Mesendoderm (in vitro differentiated cells): ENCODE measurements around the gene DENND4B.

Experiments
- DNase-seq: peaks from one replicate; pipeline ENCODE4 v3.0.0; 2013
- H2AK5ac ChIP-seq: 2 replicates; pipeline ENCODE4 v1.6.1; 2013; ENCODE audit warnings: low read length, inconsistent platforms
- H2BK120ac ChIP-seq: 2 replicates; pipeline ENCODE4 v1.6.1; 2013; ENCODE audit warnings: low read depth, mild to moderate bottlenecking, low read length, moderate library complexity, mixed read lengths
- H2BK15ac ChIP-seq: replicated peaks from 2 replicates; pipeline ENCODE4 v1.6.1; 2013; ENCODE audit warnings: low read depth, mild to moderate bottlenecking, moderate library complexity
- H2BK5ac ChIP-seq: 2 replicates; pipeline ENCODE4 v1.6.1; 2013; ENCODE audit warnings: low read length, inconsistent platforms
- H3K18ac ChIP-seq: 2 replicates; pipeline ENCODE4 v1.6.1; 2013; ENCODE audit warnings: mild to moderate bottlenecking, low read length, mixed read lengths
- H3K23ac ChIP-seq: one replicate; pipeline ENCODE4 v1.6.1; 2013; ENCODE audit warnings: low read length
- H3K27ac ChIP-seq: 2 replicates; pipeline ENCODE4 v1.5.1; 2013; ENCODE audit warnings: low read depth, mild to moderate bottlenecking, inconsistent platforms, low read length, moderate library complexity
- H3K27me3 ChIP-seq: 2 replicates; pipeline ENCODE4 v1.6.1; 2013; ENCODE audit warnings: low read length, control low read depth, mild to moderate bottlenecking, inconsistent platforms; ENCODE audit not compliant: insufficient read depth, poor library complexity
- H3K36me3 ChIP-seq: 2 replicates; pipeline ENCODE4 v1.6.1; 2013; ENCODE audit warnings: low read length, inconsistent platforms; ENCODE audit not compliant: control insufficient read depth, insufficient read depth
- H3K4ac ChIP-seq: one replicate; pipeline ENCODE4 v1.6.1; 2013; ENCODE audit warnings: low read depth, mild to moderate bottlenecking, low read length, moderate library complexity
- H3K4me1 ChIP-seq: 2 replicates; pipeline ENCODE4 v1.6.1; 2013; ENCODE audit warnings: low read depth, low read length, inconsistent platforms; ENCODE audit not compliant: control insufficient read depth
- H3K4me2 ChIP-seq: 2 replicates; pipeline ENCODE4 v1.6.1; 2013; ENCODE audit warnings: low read length
- H3K4me3 ChIP-seq: 2 replicates; pipeline ENCODE4 v1.5.1; 2013; ENCODE audit warnings: mild to moderate bottlenecking, low read length
- H3K56ac ChIP-seq: one replicate; pipeline ENCODE4 v1.6.1; 2013; ENCODE audit warnings: low read length
- H3K79me1 ChIP-seq: 2 replicates; pipeline ENCODE4 v1.6.1; 2013; ENCODE audit warnings: low read length, inconsistent platforms
- H3K79me2 ChIP-seq: 2 replicates; pipeline ENCODE4 v1.6.1; 2013; ENCODE audit warnings: mild to moderate bottlenecking, low read length; ENCODE audit not compliant: control insufficient read depth, insufficient read depth
- H3K9ac ChIP-seq: 2 replicates; pipeline ENCODE4 v1.6.1; 2013; ENCODE audit warnings: low read length, inconsistent platforms
- H4K5ac ChIP-seq: one replicate; pipeline ENCODE4 v1.6.1; 2013; ENCODE audit warnings: low read length
- H4K8ac ChIP-seq: one replicate; pipeline ENCODE4 v1.6.1; 2013; ENCODE audit warnings: low read depth, mild to moderate bottlenecking, control low read depth, low read length, moderate library complexity
- WGBS: extraction: QIAGEN DNeasy Blood & Tissue Kit; methylation state at CpG from one replicate; pipeline ENCODE4 v1.1.7; 2013; ENCODE audit warnings: low lambda C conversion rate, missing lambda C conversion rate; ENCODE audit not compliant: insufficient coverage; ENCODE audit errors: extremely low coverage; 5-methylcytosine and 5-hydroxymethylcytosine counted together

The DENND4B gene

DNA sequence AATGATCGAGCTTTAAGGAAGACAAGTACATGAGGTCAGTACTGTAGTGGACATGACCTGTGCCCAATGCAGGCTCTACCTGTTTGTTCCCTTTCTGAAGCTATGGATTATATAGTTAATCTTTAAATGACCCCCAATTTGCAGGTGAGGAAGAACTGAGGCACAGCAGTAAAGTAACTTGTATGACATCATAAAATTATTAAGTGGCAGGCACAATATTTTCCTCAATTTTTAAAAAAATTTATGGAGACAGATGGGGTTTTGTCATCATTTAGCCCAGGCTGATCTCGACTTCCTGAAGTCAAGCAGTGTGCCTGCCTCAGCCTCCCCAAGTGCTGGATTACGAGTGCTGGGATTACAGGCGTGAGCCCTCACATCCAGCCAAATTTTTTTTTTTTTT, 20.1 kb downstream of the DENND4B start:
- Histone ChIP-seq H3K18ac (no peak overlapping the region), H3K23ac (no peak overlapping the region), H3K79me2 (peaks cover 6% of the 10 kb centered on the region), H3K4ac (no peak overlapping the region), H3K4me1 (no peaks in the 10 kb centered on the region), H3K27ac (no peak overlapping the region), H2BK15ac (no peak overlapping the region), H4K8ac (no peak overlapping the region), H3K9ac (no peak overlapping the region), H4K5ac (no peak overlapping the region), H3K4me2 (no peak overlapping the region), H2AK5ac (no peak overlapping the region), H3K79me1 (no peaks in the 10 kb centered on the region), H3K56ac (no peak overlapping the region), H3K4me3 (no peak overlapping the region), H3K36me3 (peaks cover 3% of the 10 kb centered on the region), H2BK5ac (no peak overlapping the region), H2BK120ac (no peak overlapping the region), H3K27me3 (no peaks in the 10 kb centered on the region)
- no peak for DNase-seq
- no CpG with 5 or more reads among the region's 4 CpGs for WGBS

DNA sequence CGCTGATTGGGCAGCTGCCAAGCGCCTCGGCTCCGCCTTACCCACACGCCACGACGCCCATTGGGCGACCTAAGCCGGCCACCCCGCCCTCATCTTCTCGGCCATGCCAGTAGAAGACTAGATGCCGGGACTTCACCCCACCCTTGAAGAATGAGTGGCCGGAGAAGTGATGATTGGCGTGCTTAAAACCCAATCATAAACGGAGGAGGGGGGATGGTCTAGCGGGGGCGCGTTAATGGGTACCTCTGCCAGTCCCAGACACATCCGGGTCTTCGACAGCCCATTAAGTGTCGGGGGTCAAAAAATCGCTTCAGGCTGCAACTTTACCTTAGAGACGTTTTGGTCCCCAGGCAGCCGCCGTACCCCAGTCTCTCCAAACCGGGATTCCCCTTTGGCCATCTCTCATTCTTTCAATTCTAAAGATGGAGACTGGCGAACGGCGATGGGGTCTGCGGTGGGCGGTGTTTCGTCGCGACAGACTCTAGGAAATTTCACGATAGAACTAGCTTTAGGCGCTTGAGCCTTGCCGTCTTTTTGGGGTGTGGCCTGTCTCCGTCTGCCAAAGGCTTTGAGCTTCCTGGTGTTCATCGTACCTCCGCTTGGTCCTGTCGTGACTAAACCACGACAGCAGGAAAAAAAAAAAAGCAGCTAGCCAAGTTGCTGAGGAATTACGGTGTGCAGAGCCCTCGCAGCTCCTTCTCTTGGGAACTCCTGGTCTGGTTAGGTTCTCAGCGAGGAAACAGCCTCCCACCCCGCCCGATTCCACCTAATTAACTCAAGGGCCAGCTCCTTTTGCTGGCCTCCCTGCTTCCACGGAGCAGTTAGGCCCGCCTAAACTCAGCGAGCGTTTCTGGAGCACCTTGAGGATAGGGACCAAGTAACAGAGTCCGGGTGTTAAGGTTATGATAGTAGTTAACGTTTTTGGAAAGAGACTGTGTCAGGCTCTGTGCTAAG, 23.3 kb downstream of the DENND4B start, which contains the start of gene GATAD2B:
Gene GATAD2B, minus strand, starts transcription at position 1 of the 954 bp plus-strand sequence. CDS start 94,625 bp downstream, outside the sequence.
- Histone ChIP-seq H4K5ac (peak within 1 kb of the TSS; percentile 36), H3K23ac (no peak within 1 kb of the TSS), H3K56ac (peak within 1 kb of the TSS; percentile 95), H3K4ac (peak within 1 kb of the TSS; percentile 94), H2BK120ac (peak within 1 kb of the TSS; percentile 79), H3K4me1 (peaks cover 10% of the 10 kb centered on the region), H3K4me3 (peak within 1 kb of the TSS; percentile 79), H3K9ac (peak within 1 kb of the TSS; percentile 94), H2BK5ac (peak within 1 kb of the TSS; percentile 73), H3K36me3 (no peaks in the 10 kb centered on the region), H3K4me2 (peak within 1 kb of the TSS; percentile 88), H3K27me3 (no peaks in the 10 kb centered on the region), H3K79me1 (peaks cover 6% of the 10 kb centered on the region), H2AK5ac (no peak within 1 kb of the TSS), H3K27ac (peak within 1 kb of the TSS; percentile 95), H4K8ac (no peak within 1 kb of the TSS), H3K79me2 (peaks cover 33% of the 10 kb centered on the region), H3K18ac (peak within 1 kb of the TSS; percentile 97), H2BK15ac (no peak within 1 kb of the TSS)
- DNase-seq, result peak; percentile 100
- no CpG with 5 or more reads among the region's 53 CpGs for WGBS

- H3K4ac ChIP-seq, result peak overlapping the region; percentile 94
- H3K4me1 ChIP-seq, result peaks cover 10% of the 10 kb centered on the region
- H2BK15ac ChIP-seq, result no peak overlapping the region
- peak overlapping the region; percentile 97 for H3K18ac ChIP-seq
- H2BK120ac ChIP-seq, result peak overlapping the region; percentile 79
- DNase-seq, result peak; percentile 94
- peak overlapping the region; percentile 74 for H3K4me3 ChIP-seq
- no peak overlapping the region for H2AK5ac ChIP-seq
- H3K56ac ChIP-seq, result peak overlapping the region; percentile 93
- H3K4me2 ChIP-seq, result peak overlapping the region; percentile 88
- WGBS, result no CpG with 5 or more reads among the region's 86 CpGs
- H4K5ac ChIP-seq, result no peak overlapping the region
- H3K27ac ChIP-seq, result peak overlapping the region; percentile 95
- H3K9ac ChIP-seq, result peak overlapping the region; percentile 91
- no peaks in the 10 kb centered on the region for H3K27me3 ChIP-seq
- H3K79me1 ChIP-seq, result peaks cover 6% of the 10 kb centered on the region
- peak overlapping the region; percentile 73 for H2BK5ac ChIP-seq
- no peak overlapping the region for H4K8ac ChIP-seq
- peaks cover 41% of the 10 kb centered on the region for H3K79me2 ChIP-seq
- no peaks in the 10 kb centered on the region for H3K36me3 ChIP-seq
- H3K23ac ChIP-seq, result no peak overlapping the region
Observed at GRCh38 chr1:153922076-153922971, 24.2 kb downstream of the DENND4B start.

DNA sequence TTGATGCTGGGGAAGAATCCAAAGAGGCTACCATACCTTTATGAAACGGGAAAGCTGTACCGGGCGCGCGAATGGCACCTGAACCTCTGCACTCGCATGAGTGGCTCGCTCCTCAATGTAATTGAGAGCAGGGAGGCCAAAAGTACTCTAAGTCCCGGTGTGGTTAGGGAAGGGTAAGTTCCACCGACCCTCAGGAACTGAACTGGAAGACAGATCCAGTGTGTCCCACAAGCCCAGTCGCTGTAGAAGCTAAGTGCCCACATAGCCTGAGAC, 24.8 kb downstream of the DENND4B start:
- no peaks in the 10 kb centered on the region for H3K36me3 ChIP-seq
- peaks cover 44% of the 10 kb centered on the region for H3K79me2 ChIP-seq
- no peak overlapping the region for H2BK5ac ChIP-seq
- H3K27me3 ChIP-seq, result no peaks in the 10 kb centered on the region
- peak overlapping the region; percentile 85 for H3K4ac ChIP-seq
- no peak overlapping the region for H4K8ac ChIP-seq
- WGBS, result no CpG with 5 or more reads among the region's 10 CpGs
- H3K4me2 ChIP-seq, result peak overlapping the region; percentile 88
- H2BK15ac ChIP-seq, result no peak overlapping the region
- H3K4me1 ChIP-seq, result peaks cover 10% of the 10 kb centered on the region
- H2BK120ac ChIP-seq, result no peak overlapping the region
- H3K79me1 ChIP-seq, result peaks cover 6% of the 10 kb centered on the region
- no peak overlapping the region for H2AK5ac ChIP-seq
- peak overlapping the region; percentile 86 for H3K56ac ChIP-seq
- peak overlapping the region; percentile 81 for H3K9ac ChIP-seq
- no peak overlapping the region for H4K5ac ChIP-seq
- H3K18ac ChIP-seq, result peak overlapping the region; percentile 88
- peak overlapping the region; percentile 40 for H3K4me3 ChIP-seq
- H3K23ac ChIP-seq, result no peak overlapping the region
- H3K27ac ChIP-seq, result peak overlapping the region; percentile 83
- DNase-seq, result no peak

- Histone ChIP-seq H3K4me3 (peak overlapping the region; percentile 40), H3K79me2 (peaks cover 46% of the 10 kb centered on the region), H3K79me1 (peaks cover 6% of the 10 kb centered on the region), H3K4ac (no peak overlapping the region), H3K9ac (peak overlapping the region; percentile 81), H2BK120ac (no peak overlapping the region), H3K4me2 (peak overlapping the region; percentile 88), H3K56ac (peak overlapping the region; percentile 86), H3K27ac (no peak overlapping the region), H4K8ac (no peak overlapping the region), H2BK5ac (no peak overlapping the region), H3K36me3 (no peaks in the 10 kb centered on the region), H3K18ac (no peak overlapping the region), H2BK15ac (no peak overlapping the region), H2AK5ac (no peak overlapping the region), H3K4me1 (peaks cover 10% of the 10 kb centered on the region), H3K23ac (no peak overlapping the region), H3K27me3 (no peaks in the 10 kb centered on the region), H4K5ac (no peak overlapping the region)
- WGBS, result no CpG with 5 or more reads among the region's 3 CpGs
- no peak for DNase-seq
Observed at GRCh38 chr1:153921080-153921802, 25.3 kb downstream of the DENND4B start.
